RKO (cell line): ENCODE measurements around the gene HECTD4.
"Not testable (repeated sequence)": the region's sequence is repeated elsewhere in the genome, so short reads cannot be mapped to it uniquely, and the experiment has no call there.

ENCODE experiments used
- DNase-seq: peaks from one replicate; pipeline ENCODE4 v3.0.0-alpha.2; 2016; ENCODE audit warnings: low spot score

HECTD4 gene

GRCh38 chr12:112353393-112353792 is 28.8 kb downstream of the HECTD4 start:
- peak; percentile 52 for DNase-seq

GRCh38 chr12:112352921-112353320 is 29.3 kb downstream of the HECTD4 start:
- DNase-seq = no peak

- no peak for DNase-seq
These were observed 31.3 kb downstream of the HECTD4 start for GRCh38 chr12:112350593-112351592.

- no peak for DNase-seq
These were observed 32.8 kb downstream of the HECTD4 start for GRCh38 chr12:112349431-112349830.

- DNase-seq = not testable (repeated sequence)
These were observed 33.3 kb downstream of the HECTD4 start for GRCh38 chr12:112348926-112349325.

GRCh38 chr12:112347581-112347982 is 34.6 kb downstream of the HECTD4 start:
- no peak for DNase-seq

- no peak for DNase-seq
These were observed 36.0 kb downstream of the HECTD4 start for GRCh38 chr12:112346194-112346593.

GRCh38 chr12:112344220-112344619 is 38.0 kb downstream of the HECTD4 start:
- DNase-seq = no peak

- DNase-seq = no peak
These were observed 39.6 kb downstream of the HECTD4 start for GRCh38 chr12:112342587-112342986.

- DNase-seq = no peak
These were observed 41.0 kb downstream of the HECTD4 start for GRCh38 chr12:112341046-112341825.

- no peak for DNase-seq
These were observed 42.0 kb downstream of the HECTD4 start for GRCh38 chr12:112340230-112340629.

- DNase-seq = not testable (repeated sequence)
These were observed 47.2 kb downstream of the HECTD4 start for GRCh38 chr12:112334999-112335398.

GRCh38 chr12:112333019-112333418 is 49.2 kb downstream of the HECTD4 start:
- DNase-seq = no peak

GRCh38 chr12:112331886-112332285 is 50.3 kb downstream of the HECTD4 start:
- DNase-seq = no peak

- no peak for DNase-seq
These were observed 51.5 kb downstream of the HECTD4 start for GRCh38 chr12:112330706-112331105.

GRCh38 chr12:112328456-112329124 is 53.6 kb downstream of the HECTD4 start:
- no peak for DNase-seq

- no peak for DNase-seq
These were observed 54.9 kb downstream of the HECTD4 start for GRCh38 chr12:112327209-112327938.

- DNase-seq = no peak
These were observed 56.5 kb downstream of the HECTD4 start for GRCh38 chr12:112325622-112326207.

GRCh38 chr12:112325157-112325556 is 57.1 kb downstream of the HECTD4 start:
- no peak for DNase-seq

- DNase-seq = no peak
These were observed 59.2 kb downstream of the HECTD4 start for GRCh38 chr12:112322882-112323547.

- no peak for DNase-seq
These were observed 59.8 kb downstream of the HECTD4 start for GRCh38 chr12:112322441-112322840.
